Fibroblast of peridontal ligament (primary cell): Measurements from ENCODE around the gene PLEK.
A peak's percentile ranks its signal among the peaks of the same experiment; 100 is the strongest.

Source experiments
- DNase-seq: peaks from one replicate; pipeline ENCODE4 v3.0.0-alpha.2; 2010; ENCODE audit errors: extremely low read depth

PLEK gene

DNA sequence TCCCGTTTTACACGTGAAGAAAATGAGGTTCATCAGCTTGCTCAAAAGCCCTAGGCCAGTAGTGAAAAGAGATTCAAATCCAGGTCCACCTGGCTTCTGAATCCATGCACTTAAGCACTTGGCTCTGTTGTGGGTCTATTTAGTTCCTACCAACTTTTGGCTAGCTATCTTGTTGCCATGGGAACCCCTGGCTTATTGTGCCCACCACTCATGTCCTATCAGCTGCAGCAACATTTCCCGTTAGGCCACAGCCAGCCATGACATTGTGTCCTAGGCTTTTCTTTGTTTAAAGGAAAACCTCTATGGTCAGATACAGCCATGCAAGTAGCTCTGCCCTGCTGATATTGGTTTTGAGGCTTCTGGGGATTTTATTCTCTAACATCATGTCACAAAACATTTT is 49.8 kb downstream of the PLEK start:
- no peak for DNase-seq

DNA sequence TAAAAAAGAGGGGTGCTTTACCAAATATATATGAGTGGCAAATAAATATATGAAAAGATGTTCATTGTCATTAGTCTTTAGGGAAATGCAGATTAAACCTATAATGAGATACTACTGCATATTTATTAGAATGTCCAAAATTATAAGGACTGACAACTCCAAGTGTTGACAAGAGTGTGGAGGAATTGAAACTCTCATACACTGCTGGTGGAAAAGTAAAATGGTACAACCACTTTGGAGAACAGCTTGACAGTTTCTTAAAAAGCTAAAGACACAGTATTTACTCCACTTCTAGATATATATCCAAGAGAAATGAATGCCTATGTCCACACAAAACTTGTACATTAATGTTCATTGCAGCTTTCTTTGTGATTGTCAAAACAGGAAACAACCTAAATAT is 50.4 kb downstream of the PLEK start:
- no peak for DNase-seq

DNA sequence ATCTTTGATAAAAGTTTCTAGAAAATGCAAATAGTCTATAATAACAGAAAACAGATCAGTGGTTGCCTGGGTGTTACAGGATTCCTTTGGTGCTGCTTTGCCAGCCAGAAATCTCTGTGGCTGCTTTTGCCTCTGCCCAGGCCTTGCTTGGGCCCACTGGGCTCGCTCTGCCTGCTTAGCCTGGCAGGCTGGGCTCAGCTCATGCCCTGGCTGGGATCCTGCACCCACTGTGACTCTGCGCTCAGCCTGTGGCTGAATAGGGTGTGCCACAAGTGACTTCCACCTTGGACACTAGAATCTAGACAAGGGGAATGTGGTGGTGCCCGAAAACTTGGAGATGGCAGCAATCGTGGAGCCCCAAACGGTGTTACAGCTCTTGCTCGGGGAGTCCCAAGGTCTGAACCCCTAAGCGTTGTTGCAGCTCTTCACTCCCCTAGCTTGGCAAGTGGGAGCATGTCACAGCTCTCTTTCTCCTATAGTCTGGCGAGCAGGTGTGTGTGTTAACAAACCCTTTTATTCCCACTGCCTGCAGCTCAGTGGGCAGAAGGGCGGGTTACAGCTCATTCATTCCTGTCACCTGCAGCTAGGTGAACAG is 51.1 kb downstream of the PLEK start:
- DNase-seq, result no peak

DNA sequence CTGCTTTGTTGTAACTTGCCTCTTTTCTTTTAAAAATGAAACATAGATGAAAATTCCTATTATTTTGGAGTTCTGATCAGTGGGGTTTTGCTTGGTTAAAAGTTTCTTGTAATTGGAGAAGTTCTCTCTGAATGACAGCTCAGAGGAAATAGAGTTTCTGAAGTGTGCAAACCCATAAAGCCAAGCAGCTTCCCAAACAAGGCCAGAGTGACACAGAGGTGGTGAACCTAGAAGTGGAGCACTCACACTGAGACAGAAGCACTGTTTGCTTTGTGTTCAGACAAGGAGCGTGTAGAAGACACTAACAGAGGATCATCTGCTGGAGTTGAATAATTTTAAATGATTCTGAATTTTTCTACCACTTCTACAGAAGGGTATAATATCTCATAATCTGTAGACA is 52.8 kb downstream of the PLEK start:
- no peak for DNase-seq

DNA sequence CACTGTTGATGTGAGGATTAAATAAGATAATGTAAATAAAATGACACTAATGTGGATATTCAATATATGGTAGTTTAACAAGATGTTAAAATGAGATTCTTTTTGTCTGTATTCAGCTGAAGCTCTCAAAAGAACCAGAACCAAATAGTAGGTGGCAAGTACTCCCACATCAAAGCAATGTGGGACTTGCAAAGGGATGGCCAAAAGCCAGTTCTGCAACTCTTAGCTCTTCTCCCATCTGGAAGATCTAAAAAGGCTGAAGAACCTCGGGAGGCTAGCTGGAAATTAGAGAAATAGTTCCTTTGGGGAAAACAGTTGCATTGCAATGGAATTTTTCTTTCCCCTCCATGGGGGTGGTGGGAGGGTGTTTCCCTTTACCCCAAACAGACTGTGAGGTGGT is 53.3 kb downstream of the PLEK start:
- no peak for DNase-seq

DNA sequence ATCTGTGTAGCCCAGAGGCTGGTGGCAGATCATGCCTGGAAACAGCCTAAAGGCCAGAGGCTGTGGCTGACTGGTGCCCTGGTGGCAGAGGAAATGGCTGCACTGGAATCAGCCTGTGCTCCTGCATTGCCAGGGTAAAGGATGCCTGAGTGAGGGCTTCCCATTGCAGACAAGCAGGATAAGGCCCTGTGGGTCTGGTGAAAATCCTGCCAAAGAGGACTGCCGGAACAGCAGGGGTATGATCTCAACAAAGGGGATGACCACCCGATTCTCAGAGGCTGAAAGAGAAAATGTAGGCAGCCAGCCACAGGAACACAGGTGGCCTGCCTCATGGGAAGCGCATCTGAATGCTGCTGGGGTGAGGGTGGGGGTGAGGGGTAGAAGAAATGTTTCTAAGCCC is 53.8 kb downstream of the PLEK start:
- no peak for DNase-seq

DNA sequence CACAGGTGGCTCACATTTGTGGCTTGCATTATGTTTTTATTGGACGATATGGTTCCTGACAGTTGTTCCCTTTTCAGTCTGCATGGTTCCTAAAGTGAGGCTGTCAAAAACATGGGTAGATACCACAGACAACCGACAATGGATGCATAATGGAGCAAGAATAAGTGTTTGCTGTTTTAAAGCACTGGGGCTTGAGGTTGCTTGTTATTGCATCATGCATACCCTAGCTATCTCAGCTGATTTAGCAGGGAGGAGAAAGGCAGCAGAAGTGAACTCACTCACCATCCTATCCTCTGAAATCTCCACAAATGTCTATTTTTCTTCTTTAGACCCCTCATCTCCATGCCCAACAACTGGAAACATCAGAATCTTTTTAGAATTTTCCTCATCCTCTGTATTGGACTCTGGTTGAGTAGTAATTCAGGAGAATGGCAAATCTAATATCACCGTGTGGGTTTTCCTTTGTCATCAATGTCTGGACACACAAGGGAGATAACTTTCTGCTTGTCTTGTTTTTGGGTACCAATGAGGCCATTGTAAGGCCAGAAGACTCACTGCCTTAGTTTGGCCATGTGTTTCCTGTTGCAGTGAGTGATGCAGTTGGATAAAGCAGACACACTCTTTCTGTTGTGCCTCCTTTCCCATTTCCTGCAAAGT is 55.3 kb downstream of the PLEK start:
- peak; percentile 49 for DNase-seq

DNA sequence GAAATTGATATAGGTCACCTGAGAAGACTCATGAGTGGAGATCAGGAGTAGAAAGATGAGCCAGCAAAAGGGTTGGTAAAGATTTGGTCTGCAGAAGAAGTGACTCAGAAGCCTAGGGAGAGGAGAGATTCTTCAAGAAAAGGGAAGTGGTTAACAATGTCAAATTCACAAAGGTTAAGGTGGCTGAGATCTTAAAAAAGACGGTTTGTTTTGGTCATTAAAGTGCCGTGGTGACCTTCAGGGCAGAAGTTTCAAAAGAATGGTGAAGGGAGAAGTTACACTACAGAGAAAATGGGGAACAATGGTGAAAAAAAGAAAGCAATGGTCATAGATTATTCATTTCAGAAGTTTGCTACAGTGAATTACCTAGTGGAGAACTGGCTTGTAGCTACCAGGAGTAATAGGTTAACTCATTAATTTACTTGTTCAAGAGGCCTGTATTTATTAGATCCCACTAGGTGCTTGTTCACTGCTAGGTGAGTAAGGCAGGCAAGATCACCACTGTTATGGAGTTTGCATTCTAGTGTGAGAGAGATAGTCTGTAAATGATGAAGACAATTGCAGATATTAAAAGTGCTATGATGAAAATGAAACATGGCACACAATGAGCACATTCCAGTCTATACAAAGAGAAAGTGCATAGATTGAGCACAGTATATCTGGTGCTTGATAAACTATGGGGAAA is 59.0 kb downstream of the PLEK start:
- DNase-seq, result no peak

DNA sequence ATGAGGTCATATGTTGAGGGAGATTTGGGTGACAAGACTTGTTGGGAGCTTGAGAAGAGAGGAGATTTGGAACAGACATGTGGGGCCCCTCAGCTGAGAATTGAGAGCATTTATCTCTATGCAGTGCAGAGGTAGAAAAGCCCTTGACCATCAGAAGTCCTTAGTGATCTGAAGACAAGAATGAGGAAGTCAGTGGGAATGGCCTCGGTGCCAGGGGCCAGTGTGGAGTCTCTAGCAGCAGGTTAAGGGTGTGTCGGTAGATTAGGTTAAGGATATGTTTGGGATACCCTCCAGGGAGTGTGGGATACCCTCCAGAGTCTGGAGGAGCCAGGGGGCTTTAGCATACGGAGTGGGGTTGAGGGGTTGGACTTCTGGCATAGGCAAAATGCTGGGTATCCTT is 60.4 kb downstream of the PLEK start:
- no peak for DNase-seq

DNA sequence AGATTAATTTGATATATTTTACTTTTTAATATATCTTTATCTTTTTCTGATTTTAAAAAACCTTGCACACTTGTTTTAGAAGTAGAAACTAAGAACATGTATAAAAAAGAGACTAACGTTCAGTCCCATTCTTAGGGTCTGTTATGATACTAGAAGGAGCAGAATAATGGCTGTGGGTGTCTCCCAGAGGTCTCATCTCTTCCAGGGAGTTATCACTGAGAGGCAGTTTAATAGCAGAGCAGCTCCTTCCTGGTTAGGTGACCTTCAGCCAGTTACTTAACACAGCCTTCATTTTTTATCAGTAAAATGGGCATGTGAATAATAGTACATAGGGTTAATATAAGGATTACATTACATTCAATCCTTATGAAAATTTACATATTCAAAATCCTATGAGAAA is 61.4 kb downstream of the PLEK start:
- no peak for DNase-seq

DNA sequence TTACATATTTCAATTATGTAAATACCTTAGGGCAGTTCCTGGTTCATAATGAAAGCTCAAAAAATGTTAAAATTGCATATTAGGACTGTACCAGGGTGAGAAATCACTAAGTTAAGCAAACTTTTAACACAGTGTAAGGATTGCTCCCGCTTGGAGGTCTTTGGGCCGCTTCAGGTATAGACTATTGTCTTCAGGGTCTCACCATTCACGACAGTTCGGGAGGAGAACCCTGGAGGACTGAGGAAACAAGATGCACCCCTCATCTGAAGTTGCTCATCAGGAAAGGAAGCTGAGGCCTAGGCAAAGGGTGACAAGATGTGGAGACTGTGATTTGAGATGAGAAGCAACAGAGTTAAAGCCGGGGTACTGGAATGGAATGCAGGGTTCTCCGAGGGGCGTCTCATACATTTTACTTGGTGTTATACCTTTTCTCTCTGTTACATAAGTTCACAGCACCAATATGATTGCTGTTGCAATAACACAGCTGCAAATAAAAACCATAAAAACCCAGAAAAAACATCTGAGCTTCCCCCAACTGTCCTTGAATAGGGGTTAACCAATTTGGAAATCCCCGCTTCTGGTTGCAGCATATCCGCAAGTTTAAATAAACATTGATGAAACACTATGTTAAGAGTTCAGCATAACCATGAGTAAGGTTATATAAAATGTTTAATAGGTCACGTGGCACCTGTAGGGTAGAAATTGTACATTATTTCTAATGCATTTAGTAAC is 61.9 kb downstream of the PLEK start:
- peak; percentile 63 for DNase-seq

DNA sequence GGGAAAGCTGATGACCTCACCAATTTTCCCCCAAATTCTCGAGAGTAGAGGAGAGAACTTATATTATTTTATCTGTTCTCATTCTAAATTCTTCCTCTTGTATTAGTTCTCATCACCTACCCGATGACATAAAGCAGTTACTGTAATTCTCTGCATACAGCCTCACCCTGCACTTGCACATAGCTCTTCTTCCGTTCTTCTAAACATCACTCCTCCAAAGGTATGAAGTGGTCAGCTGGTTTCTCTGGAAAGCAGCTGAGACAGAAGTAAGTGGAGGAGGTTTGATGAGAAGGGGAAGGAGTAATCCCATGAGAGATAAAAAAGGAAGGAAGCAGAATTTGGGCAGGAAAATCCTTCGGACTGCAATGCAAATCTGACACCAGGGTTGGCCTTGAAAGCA is 63.0 kb downstream of the PLEK start:
- DNase-seq, result no peak

DNA sequence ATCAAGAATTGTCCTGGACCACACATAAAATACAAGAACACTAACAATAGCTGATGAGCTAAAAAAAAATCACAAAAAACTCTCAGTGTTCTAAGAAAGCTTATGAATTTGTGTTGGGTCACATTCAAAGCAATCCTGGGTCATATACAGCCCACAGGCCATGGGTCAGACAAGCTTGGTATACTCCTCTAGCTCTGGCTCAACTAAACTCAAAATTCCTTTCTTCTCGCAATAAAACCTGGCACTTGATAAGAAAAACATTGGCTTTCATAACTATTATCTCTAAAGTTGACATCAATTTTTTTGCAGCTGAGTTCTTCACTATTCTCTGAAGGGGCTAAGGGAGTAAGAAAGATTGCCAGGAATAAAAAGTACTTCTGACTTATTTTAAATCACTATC is 63.7 kb downstream of the PLEK start:
- DNase-seq, result no peak

DNA sequence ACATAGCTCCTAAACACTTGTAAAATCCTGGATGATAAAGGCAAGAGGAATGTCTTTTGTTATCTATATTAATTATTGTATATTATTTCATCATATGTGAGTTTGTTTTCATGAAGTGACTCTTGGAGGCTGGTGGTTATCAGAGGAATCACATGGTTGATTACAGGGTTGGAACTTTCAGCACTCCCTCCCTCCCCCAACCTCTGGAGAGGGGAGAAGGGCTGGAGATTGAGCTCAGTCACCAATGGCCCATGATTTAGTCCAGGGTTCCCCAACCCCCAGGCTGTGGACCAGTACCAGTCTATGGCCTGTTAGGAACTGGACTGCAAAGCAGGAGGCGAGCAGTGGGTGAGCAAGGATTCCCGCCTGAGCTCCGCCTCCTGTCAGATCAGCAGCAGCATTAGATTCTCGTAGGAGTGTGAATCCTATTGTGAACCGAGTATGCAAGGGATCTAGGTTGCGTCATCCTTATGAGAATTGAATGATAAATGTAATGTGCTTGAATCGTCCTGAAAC is 64.3 kb downstream of the PLEK start:
- DNase-seq, result no peak

DNA sequence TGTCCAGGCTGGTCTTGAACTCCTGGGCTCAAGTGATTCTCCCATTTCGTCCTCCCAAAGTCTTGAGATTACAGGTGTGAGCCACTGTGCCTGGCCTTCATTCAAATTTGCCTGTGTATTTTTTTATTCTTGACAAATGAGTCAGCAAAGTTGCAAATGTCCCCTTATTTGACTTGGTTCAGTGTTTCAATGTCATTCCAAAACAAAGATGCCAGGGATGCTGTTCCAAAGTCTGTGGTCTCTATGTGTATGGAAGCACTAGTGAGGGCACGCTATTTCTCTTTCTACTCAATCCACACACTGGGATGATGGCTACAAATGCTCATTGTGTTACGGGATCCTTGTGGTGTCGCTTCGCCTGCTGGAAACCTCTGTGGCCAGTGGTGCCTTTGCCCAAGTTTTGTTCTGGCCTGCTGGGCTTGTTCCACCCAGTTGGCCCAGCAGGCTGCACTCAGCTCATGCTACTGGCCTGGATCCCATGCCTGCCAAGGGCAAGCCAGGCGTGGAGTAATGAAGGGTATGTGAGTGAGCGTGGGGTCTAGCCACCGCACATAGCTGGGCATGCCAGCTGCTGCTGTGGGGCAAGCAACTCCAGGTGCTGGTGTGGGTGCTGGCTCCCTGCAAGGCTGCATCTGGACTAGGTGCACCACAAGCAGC is 66.4 kb downstream of the PLEK start:
- no peak for DNase-seq

DNA sequence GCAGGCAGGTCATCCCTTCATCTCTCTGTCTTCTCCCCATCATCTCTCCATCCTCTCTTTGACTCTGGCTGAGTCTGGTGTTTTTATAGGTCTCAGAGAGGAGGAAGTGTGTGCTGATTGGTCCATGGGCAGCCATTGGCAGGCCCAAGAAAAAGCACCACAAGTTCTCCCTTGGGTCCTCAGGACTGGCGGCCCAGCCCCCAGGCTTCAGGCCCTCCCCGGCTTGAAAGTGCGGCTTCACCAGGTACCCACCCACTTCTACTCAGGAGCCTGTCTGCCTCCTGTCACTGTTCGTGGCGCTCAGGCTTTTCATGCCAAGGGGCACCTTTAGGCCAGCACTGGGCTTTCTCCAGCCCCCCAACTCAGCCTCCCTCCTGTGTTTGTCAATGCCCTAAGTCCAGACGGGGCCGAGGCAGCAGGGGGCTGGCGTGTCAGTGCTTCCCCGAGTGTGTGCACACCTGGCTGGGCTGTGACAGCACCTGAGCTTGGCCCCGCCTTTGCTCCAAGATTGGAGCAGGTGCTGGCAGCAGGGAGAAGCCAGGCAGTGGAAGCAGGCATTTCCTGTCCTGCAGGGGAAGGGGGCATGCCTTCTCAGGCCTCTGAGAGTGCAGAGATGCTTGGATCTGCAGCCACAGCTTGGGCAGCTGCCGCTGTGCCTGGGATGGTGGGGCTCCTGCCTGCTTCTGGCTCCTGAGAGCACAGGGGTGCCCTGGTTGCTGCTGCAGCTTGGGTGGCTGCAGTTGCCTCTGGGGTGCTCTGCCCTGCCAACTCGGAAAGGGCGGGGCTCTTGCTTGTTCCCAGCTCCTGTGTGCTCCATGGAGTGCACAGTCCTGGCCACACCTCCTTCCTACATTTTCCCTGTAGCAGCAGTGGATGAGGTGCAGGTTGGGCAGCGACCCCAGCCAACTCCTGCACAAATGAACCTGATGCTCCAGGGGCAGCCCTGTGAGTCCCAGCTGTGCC is 67.9 kb downstream of the PLEK start:
- no peak for DNase-seq

DNA sequence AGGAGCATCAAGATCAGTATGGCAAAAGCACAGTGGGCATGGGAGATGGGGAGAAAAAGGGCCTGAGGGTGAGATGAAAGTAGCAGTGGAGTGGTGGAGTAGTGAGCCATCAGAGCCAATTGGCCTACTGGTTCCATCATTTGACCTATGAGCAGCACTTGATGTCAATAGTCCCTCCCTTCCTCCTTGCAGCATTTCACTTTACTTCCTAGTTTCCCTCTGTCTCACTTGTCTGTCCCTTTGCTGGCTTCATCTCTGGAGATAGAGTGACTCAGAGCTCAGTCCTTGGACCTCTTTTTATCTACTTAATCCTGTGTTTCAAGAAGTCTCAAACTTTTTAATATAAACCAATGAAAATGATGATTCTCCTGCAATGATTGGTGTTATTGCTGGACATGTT is 69.9 kb downstream of the PLEK start:
- no peak for DNase-seq

DNA sequence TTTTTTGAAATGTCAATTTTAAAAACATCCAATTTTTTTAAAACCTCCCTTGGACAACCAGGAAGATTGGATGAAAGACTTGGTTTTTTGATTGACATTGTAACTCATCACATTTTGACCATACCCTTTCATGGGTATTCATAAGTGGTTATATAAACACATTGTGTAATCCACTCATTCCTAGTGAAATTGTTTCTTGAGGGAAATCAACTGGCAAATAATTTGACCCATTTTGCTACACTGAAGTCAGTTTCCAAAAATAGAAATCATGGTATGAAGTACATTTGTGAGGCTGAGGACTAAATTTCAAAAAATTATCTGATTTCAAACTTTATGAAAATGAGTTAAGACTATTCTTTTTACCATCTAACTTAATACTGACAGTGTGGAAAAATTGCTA is 70.5 kb downstream of the PLEK start:
- DNase-seq, result peak; percentile 89

DNA sequence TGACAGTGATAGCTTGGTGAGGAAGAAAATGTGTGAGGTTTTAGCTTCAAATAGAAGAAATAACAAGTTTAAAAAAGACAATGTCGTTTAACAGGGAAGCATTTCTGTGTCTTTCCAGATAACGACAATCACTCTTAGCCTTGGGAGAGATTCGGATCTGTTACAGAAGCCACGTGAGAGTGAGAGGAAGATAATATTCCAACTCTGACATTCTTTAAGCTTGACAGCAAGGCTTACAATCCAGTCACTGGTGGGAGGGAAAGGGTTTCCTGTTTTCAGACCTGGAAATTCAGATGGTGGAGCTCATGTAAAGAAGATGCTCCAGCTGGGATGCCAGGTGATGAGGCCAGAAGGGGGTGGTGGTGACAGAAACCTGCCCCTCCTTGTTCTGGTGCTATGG is 71.2 kb downstream of the PLEK start:
- DNase-seq, result peak; percentile 53

DNA sequence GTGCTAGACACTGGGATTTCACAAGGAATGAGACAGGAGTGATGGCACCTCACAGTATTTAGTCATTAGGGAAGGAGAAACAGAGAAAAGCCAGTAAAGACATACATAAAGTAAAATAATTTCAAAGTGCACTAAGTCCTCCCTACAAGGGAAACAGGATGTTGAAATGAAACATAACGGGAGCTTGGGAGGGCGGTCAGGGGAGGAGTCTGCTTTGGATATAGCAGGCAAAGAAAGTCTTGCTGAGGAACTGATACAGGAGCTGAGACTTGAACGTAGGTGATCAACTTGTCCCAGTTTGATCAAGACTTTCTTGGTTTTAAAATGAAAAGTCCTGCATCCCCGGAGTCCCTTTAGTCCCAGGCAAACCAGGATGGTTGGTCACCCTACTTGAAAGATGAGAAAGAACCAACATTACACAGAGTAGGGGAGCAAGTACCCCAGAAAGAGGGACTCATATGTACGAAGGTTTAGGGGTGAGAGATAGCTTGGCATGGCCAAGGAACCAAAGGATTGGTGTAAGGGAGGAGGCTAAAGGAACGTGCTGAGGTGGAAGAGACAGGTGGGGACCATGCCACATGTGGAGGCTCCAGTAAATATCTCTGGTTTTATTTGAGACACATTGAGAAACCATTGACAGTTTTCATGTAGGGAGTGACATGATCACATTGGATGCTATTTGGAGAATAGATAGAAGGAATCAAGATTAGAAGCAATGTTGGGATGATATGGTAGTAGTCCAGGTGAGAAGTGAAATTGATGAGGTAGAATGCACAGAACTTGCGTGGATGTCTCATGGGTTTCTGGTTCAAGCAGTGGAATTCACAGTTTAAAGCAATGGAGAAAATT is 73.6 kb downstream of the PLEK start:
- peak; percentile 32 for DNase-seq
